Measurements from ENCODE around the gene FYN.
A peak's percentile ranks its signal among the peaks of the same experiment; 100 is the strongest.
"Not testable (repeated sequence)": the region's sequence is repeated elsewhere in the genome, so short reads cannot be mapped to it uniquely, and the experiment has no call there.

FYN gene

GRCh38 chr6:111786151-111786550 lies 87.1 kb downstream of the FYN start:
- not testable (repeated sequence) for DNase-seq

- DNase-seq = no peak
These were observed 88.8 kb downstream of the FYN start for GRCh38 chr6:111784433-111784832.

- DNase-seq = no peak
These were observed 90.3 kb downstream of the FYN start for GRCh38 chr6:111782887-111783466.

GRCh38 chr6:111782192-111782809 lies 91.0 kb downstream of the FYN start:
- DNase-seq = no peak

GRCh38 chr6:111781041-111781708 lies 92.1 kb downstream of the FYN start:
- peak; percentile 6 for DNase-seq

GRCh38 chr6:111780393-111780792 lies 92.9 kb downstream of the FYN start:
- no peak for DNase-seq

GRCh38 chr6:111779660-111780059 lies 93.6 kb downstream of the FYN start:
- no peak for DNase-seq

GRCh38 chr6:111779031-111779430 lies 94.2 kb downstream of the FYN start:
- DNase-seq = no peak

- no peak for DNase-seq
These were observed 95.9 kb downstream of the FYN start for GRCh38 chr6:111777357-111777756.

- no peak for DNase-seq
These were observed 96.7 kb downstream of the FYN start for GRCh38 chr6:111776236-111777221.

- no peak for DNase-seq
These were observed 97.9 kb downstream of the FYN start for GRCh38 chr6:111775145-111775922.

GRCh38 chr6:111774346-111774703 lies 98.9 kb downstream of the FYN start:
- DNase-seq = no peak

- DNase-seq = no peak
These were observed 99.5 kb downstream of the FYN start for GRCh38 chr6:111773501-111774345.

- DNase-seq = no peak
These were observed 100.9 kb downstream of the FYN start for GRCh38 chr6:111772381-111772780.

GRCh38 chr6:111771629-111772028 lies 101.6 kb downstream of the FYN start:
- DNase-seq = no peak

- no peak for DNase-seq
These were observed 102.2 kb downstream of the FYN start for GRCh38 chr6:111771094-111771432.

- no peak for DNase-seq
These were observed 102.8 kb downstream of the FYN start for GRCh38 chr6:111770263-111771093.

- no peak for DNase-seq
These were observed 103.7 kb downstream of the FYN start for GRCh38 chr6:111769365-111770152.

- DNase-seq = no peak
These were observed 104.9 kb downstream of the FYN start for GRCh38 chr6:111768431-111768770.

Data from NCI-H510A treated with DMSO at 0.1 percent for 48 hours (cell line).